ENCODE data around the gene PLCB2.

PLCB2 gene

GRCh38 chr15:40245666-40246450 is 61.9 kb downstream of the PLCB2 start:
- DNase-seq (ENCODE audit: extremely low read depth, low read depth), result no peak
- no peak for TF ChIP-seq CTCF (IDR thresholded peaks at IDR 0.05; ENCODE audit: low read depth, low read length, missing control alignments)
- H3K4me3 ChIP-seq (replicated peaks; ENCODE audit: low read depth, low read length), result no peak overlapping the region

- H3K4me3 ChIP-seq (replicated peaks; ENCODE audit: low read depth, low read length), result no peak overlapping the region
- TF ChIP-seq CTCF (IDR thresholded peaks at IDR 0.05; ENCODE audit: low read depth, low read length, missing control alignments), result no peak
- no peak for DNase-seq (ENCODE audit: extremely low read depth, low read depth)
Measured at GRCh38 chr15:40244961-40245523, 62.7 kb downstream of the PLCB2 start.

- no peak for TF ChIP-seq CTCF (IDR thresholded peaks at IDR 0.05; ENCODE audit: low read depth, low read length, missing control alignments)
- H3K4me3 ChIP-seq (replicated peaks; ENCODE audit: low read depth, low read length), result no peak overlapping the region
- no peak for DNase-seq (ENCODE audit: extremely low read depth, low read depth)
Measured at GRCh38 chr15:40243126-40243810, 64.5 kb downstream of the PLCB2 start.

- DNase-seq (ENCODE audit: extremely low read depth, low read depth), result no peak
- H3K4me3 ChIP-seq (replicated peaks; ENCODE audit: low read depth, low read length), result no peak overlapping the region
- no peak for TF ChIP-seq CTCF (IDR thresholded peaks at IDR 0.05; ENCODE audit: low read depth, low read length, missing control alignments)
Measured at GRCh38 chr15:40242601-40243000, 65.1 kb downstream of the PLCB2 start.

GRCh38 chr15:40242213-40242599 is 65.5 kb downstream of the PLCB2 start:
- no peak for DNase-seq (ENCODE audit: extremely low read depth, low read depth)
- TF ChIP-seq CTCF (IDR thresholded peaks at IDR 0.05; ENCODE audit: low read depth, low read length, missing control alignments), result no peak
- H3K4me3 ChIP-seq (replicated peaks; ENCODE audit: low read depth, low read length), result no peak overlapping the region

GRCh38 chr15:40241269-40242212 is 66.2 kb downstream of the PLCB2 start:
- no peak for TF ChIP-seq CTCF (IDR thresholded peaks at IDR 0.05; ENCODE audit: low read depth, low read length, missing control alignments)
- DNase-seq (ENCODE audit: extremely low read depth, low read depth), result no peak
- no peak overlapping the region for H3K4me3 ChIP-seq (replicated peaks; ENCODE audit: low read depth, low read length)

Data from HFF-Myc (cell line).